ENCODE data around the gene ZNF662.
"Not testable (repeated sequence)": the region's sequence is repeated elsewhere in the genome, so short reads cannot be mapped to it uniquely, and the experiment has no call there.

Gene ZNF662

GRCh38 chr3:42906070-42906847 lies at the start of gene ZNF662:
ZNF662 (plus strand) TSS chr3:42906142; CDS start chr3:42908115, 1,973 bp downstream.
- peak; percentile 83 for DNase-seq (ENCODE audit: low spot score)

GRCh38 chr3:42856544-42856943 lies 49.4 kb upstream of the ZNF662 start:
- no peak for DNase-seq (ENCODE audit: low spot score)

GRCh38 chr3:42864321-42864950 lies 41.5 kb upstream of the ZNF662 start:
- no peak for DNase-seq (ENCODE audit: low spot score)

- no peak for DNase-seq (ENCODE audit: low spot score)
Measured at GRCh38 chr3:42865256-42865655, 40.7 kb upstream of the ZNF662 start.

GRCh38 chr3:42867138-42867537 lies 38.8 kb upstream of the ZNF662 start:
- DNase-seq (ENCODE audit: low spot score): no peak

GRCh38 chr3:42868841-42869240 lies 37.1 kb upstream of the ZNF662 start:
- no peak for DNase-seq (ENCODE audit: low spot score)

- no peak for DNase-seq (ENCODE audit: low spot score)
Measured at GRCh38 chr3:42871592-42872196, 34.2 kb upstream of the ZNF662 start.

- no peak for DNase-seq (ENCODE audit: low spot score)
Measured at GRCh38 chr3:42872718-42873117, 33.2 kb upstream of the ZNF662 start.

- DNase-seq (ENCODE audit: low spot score): no peak
Measured at GRCh38 chr3:42873221-42873982, 32.5 kb upstream of the ZNF662 start.

- no peak for DNase-seq (ENCODE audit: low spot score)
Measured at GRCh38 chr3:42874749-42875148, 31.2 kb upstream of the ZNF662 start.

- no peak for DNase-seq (ENCODE audit: low spot score)
Measured at GRCh38 chr3:42875325-42876151, 30.4 kb upstream of the ZNF662 start, which contains the start of gene CYP8B1. CYP8B1 (minus strand) TSS chr3:42875879; CDS start chr3:42875816, 63 bp downstream.

- DNase-seq (ENCODE audit: low spot score): no peak
Measured at GRCh38 chr3:42876401-42876800, 29.5 kb upstream of the ZNF662 start.

- no peak for DNase-seq (ENCODE audit: low spot score)
Measured at GRCh38 chr3:42876940-42877720, 28.8 kb upstream of the ZNF662 start.

GRCh38 chr3:42877881-42878280 lies 28.1 kb upstream of the ZNF662 start:
- DNase-seq (ENCODE audit: low spot score): no peak

GRCh38 chr3:42880183-42880582 lies 25.8 kb upstream of the ZNF662 start:
- no peak for DNase-seq (ENCODE audit: low spot score)

- DNase-seq (ENCODE audit: low spot score): peak; percentile 88
Measured at GRCh38 chr3:42880601-42881451, 25.1 kb upstream of the ZNF662 start.

GRCh38 chr3:42883251-42883930 lies 22.6 kb upstream of the ZNF662 start:
- DNase-seq (ENCODE audit: low spot score): not testable (repeated sequence)

GRCh38 chr3:42884324-42884723 lies 21.6 kb upstream of the ZNF662 start:
- no peak for DNase-seq (ENCODE audit: low spot score)

GRCh38 chr3:42886294-42886822 lies 19.6 kb upstream of the ZNF662 start:
- no peak for DNase-seq (ENCODE audit: low spot score)

Measured in left forelimb (tissue), 1 donor.